ENCODE data around the gene PATZ1. TPM values are rescaled to one million over a fixed set of nuclear protein-coding genes. Genes with fewer than 3 reads are reported as not detected.

PATZ1 gene
- total RNA-seq, 1 donor from 2014 or later = 11.5 TPM

DNA sequence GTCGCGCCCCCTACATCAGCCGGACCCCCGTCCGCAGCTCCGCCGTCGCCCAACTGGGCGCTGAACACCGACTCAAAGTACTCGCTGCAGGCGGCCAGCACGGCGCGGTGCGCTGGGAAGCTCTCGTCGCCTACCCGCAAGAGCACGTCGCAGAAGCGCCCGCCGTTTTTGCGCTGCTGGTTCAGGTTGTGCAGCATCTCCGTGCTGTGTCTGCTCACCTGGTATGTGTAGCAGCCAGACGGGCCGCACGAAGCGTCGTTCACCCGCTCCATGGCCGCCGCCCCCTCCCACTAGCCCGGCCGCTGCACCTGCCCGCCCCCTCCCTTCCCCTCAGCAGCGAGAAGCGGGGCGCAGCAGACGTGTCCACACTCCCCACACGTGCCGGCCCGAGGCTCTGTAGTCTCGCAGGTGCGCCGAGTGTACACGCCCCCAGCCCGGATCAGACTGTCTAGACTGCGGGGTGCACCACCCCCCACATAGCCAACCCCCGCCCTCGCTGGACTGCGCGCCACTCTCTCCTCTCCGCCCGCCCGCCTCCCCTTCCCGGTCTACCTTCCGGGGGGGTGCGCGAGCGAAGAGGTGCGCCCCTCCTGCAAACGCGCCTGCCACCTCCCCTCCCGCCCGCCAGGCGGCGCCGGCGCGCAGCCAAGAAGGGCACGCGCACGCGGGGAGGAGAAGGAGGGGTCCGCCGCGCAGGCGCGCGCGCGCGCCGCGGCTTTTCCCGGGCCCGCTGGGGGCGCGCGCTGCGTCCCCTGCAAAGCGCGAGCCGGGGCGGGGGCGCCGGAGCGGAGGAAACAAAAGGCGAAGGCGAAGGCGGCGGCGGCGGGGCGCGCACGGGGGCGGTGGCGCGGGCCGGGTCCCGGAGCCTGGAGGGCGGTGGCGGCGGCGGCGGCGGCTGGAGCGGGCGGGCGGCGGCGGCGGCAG, 553 bp downstream of the PATZ1 start:
- peak; percentile 74 for ATAC-seq
- intact Hi-C loops (cut with micrococcal nuclease) = loop anchor here (10.0 kb wide), 1 partner anchor 49 kb away; the partner anchor contains the start of gene DRG1

DNA sequence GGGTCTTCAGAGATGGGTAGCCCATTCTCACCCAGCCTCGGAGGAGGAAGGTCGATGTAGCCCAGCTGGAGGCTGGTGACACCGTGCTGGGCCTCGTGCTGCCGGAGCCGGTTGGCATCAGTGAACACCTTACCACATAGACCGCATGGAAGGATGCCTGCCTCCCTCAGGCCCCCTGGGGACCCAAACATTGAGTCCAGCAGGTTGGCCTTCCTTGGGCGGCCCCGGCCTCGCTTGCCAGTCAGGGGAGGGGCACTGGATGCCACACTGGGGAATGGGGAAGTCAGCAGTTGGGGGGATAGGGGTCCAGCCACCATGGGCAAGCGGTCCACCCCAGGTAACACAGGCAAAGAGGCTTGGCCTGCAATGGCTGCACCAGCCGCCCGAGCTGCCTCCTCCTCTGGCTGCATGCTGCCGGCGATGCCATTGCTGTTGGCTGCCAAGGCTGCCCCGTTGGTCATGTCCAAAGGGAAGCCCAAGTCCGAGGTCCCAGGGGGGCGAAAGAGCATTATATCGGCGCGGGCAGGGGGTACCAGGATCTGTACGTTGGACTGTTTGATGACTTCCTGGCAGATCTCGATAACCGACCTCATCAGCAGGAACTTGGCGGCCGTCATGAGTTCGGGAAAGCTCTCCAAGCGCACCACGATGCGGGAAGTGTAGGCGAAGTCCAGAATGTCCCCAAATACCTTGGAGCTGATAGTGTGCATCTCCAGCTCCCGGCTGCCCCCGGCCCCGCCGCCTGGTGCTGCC, 1.4 kb downstream of the PATZ1 start:
- intact Hi-C loops (cut with micrococcal nuclease) = loop anchor here (10.0 kb wide), 1 partner anchor 50 kb away; the partner anchor contains the start of gene DRG1
- peak; percentile 2 for ATAC-seq
- peak; percentile 40 for DNase-seq

More for the DNA sequence above, 553 bp downstream of the PATZ1 start:
- peak; percentile 94 for DNase-seq

- DNase-seq = no peak
- no peak for ATAC-seq
- intact Hi-C loops (cut with micrococcal nuclease) = loop anchor here (10.0 kb wide), 1 partner anchor 51 kb away; the partner anchor contains the start of gene DRG1
Measured at GRCh38 chr22:31344256-31344577, 1.9 kb downstream of the PATZ1 start.

DNA sequence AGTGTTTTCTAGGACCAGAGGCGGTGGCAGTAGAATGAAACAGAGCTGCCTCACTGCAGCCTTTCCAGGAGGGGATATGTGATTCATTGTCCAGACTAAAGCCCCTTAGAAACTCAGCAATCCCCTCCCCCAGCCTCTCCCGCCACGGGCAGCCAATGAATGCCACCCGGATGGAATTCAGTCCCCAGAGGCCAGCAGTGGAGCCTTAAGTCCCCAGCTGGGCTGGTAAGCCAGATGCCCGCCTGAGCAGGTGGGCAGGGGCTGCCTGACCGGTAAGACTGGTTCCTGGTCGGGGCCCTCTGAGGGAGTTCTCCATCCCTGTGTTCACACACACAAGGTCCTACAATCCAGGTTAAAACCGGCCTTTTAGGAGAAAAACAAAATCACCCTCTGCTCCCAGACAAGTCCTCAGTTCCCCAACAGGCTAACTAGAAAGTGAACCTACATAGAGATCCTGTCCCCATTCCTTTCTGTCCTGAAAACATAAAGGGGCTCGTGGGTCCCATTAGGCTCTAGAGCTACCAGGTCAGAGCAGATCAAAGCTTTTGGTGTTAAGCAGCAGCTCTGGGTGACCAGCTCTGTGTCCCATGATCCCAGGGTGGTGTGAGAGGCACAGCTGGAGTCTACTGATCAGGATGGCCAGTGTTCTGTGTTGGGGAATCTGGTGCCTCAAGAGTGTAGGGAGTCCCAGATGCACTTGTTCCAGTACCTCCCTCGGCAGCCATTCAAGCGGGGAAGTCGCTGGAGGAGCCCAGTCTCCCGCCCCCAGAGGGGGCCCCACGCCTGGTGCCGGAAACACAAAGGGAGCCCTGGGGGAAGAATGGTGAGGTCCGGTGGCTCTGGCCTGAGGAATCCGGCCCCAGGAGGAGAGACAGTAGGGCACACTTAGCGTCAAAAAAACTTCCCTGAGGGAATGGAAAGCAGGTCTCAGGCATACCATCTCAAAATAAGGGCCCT, 2.6 kb downstream of the PATZ1 start:
- ATAC-seq = no peak
- intact Hi-C loops (cut with micrococcal nuclease) = loop anchor here (10.0 kb wide), 1 partner anchor 51 kb away; the partner anchor contains the start of gene DRG1
- peak; percentile 53 for DNase-seq

DNA sequence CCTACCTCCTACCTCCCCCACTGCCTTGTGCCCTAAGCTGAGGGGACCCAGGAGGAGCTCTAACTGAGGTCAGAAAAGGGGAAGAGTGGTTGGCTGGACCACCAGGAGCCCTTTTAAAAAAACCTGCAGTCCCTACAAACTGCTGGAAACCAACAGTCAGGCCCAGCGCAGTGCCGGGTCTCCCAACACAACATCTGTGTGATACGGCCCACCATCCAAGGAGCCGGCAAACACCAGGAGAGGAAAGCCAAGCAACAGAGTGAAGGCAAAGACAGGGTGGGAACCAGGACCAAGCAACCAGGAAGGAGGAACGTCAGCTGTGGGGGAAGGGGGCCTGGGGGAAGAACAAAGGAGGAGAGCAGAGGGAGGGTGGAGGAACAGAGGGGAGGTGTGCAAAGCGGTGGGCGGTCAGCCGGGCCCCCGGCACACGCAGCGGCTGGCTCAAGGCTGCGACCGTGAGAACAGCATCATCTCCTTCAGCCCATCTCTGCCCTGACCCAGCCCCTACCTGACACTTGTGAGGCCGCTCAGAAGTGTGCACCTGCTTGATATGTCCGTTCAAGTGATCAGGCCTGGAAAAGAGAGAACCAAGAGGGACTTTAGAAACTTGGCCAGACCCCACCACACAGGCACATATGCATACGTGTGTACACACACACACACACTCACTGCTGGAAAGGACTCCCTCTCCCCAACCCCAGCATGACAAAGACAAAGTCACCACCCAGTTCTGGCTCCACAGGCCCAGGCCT, 3.6 kb downstream of the PATZ1 start:
- intact Hi-C loops (cut with micrococcal nuclease) = loop anchor here (10.0 kb wide), 1 partner anchor 52 kb away; the partner anchor contains the start of gene DRG1
- DNase-seq = no peak
- no peak for ATAC-seq

DNA sequence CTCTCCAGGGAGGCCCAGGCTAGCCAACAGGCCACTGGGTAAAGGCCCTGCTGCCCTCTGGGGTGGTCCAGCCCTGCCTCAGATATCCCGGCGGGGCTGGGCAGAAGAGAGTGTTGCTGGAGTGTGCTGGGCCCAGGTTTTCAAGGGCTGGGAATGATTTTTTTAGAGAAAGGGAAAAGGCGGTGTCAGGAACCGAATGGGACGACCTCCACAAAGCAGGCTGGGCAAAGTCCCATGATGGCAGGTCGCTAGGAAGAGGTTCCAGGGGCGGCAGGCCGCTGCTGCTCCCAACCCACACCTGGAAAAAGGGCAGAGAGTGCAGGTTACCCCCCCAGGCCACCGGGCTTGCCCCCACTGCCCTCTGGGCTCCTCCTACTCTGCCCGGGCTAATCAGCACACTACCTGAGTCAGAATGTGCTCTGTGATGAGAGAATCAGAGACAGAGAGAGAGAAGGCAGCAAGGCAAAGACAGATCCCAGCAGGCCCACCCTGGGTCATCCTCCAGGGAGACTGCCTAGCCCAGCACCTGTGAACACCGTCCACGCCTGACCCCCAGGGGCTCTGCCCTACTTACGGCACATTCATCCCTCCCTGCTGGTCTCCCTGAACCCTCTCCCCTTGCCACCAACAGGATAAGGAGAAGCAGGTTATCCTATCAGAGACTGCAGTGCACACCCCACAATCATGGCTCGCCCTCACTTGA, 4.6 kb downstream of the PATZ1 start:
- no peak for ATAC-seq
- intact Hi-C loops (cut with micrococcal nuclease) = loop anchor here (10.0 kb wide), 1 partner anchor 53 kb away; the partner anchor contains the start of gene DRG1
- DNase-seq = no peak

GRCh38 chr22:31340765-31341247, 5.3 kb downstream of the PATZ1 start:
- intact Hi-C loops (cut with micrococcal nuclease) = loop anchor here (10.0 kb wide), 1 partner anchor 54 kb away; the partner anchor contains the start of gene DRG1
- no peak for DNase-seq
- no peak for ATAC-seq

- DNase-seq = no peak
- ATAC-seq = no peak
- intact Hi-C loops (cut with micrococcal nuclease) = loop anchor here (10.0 kb wide), 1 partner anchor 54 kb away; the partner anchor contains the start of gene DRG1
Measured at GRCh38 chr22:31340360-31340759, 5.8 kb downstream of the PATZ1 start.

DNA sequence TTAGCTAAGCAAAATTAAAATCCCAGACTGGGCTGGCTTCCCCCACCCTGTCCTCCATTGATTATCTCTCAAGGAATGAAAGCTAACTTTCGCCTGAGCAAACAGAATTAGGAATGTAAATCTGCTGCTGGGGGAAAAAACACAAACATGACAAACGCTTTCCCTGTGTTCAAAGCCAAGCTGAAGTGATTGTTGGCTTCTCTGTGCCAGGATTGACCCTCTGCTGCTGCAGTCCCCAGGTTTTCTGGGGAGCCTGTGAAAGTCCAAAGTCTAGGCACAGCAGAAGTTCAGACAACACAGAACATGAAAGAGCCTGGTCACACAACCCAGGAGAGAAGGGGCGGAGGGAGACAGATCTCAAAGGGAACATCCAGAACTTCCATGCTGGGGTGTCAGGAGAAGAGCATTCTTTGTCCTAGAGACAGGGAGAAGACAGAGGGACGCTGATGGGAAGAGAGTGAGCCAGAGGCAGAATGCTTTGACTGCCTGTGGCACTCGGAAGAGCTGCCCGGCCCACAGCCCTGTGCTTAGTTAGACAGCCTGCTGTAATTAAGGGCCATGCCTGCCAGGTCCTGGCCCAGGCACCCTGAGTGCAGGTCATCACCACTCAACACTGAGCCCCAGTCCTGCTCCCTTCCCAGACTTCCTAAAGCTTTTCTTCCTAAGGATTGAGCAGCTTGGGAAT, 6.9 kb downstream of the PATZ1 start:
- DNase-seq = no peak
- intact Hi-C loops (cut with micrococcal nuclease) = no loop called here
- no peak for ATAC-seq

DNA sequence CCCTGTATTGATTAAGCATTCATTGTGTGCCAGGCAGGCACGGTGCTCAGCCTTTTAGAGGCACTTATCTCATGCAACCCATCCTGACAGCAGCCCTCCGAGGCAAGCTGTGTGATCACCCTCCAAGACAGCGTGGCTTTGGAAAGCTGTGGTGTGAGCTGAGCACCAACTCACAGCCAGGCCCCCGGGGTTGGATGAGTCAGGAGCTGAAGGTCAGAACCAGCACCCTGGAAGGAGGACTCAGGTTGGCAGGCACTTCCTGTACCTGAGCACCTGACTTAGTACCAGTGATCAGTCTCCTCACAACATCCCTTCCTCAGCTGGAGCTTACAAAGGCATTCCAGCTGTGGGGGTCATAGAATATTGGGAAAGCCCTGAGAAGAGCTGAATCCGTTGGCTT, 9.0 kb downstream of the PATZ1 start:
- ATAC-seq = no peak
- DNase-seq = no peak
- intact Hi-C loops (cut with micrococcal nuclease) = no loop called here

GRCh38 chr22:31334329-31334728, 11.8 kb downstream of the PATZ1 start:
- ATAC-seq (no peak), DNase-seq (no peak)
- intact Hi-C loops (cut with micrococcal nuclease) = no loop called here

- intact Hi-C loops (cut with micrococcal nuclease) = no loop called here
- DNase-seq = no peak
- ATAC-seq = no peak
Measured at GRCh38 chr22:31333641-31334040, 12.5 kb downstream of the PATZ1 start.

GRCh38 chr22:31332886-31333285, 13.3 kb downstream of the PATZ1 start:
- intact Hi-C loops (cut with micrococcal nuclease) = no loop called here
- no peak for ATAC-seq

DNA sequence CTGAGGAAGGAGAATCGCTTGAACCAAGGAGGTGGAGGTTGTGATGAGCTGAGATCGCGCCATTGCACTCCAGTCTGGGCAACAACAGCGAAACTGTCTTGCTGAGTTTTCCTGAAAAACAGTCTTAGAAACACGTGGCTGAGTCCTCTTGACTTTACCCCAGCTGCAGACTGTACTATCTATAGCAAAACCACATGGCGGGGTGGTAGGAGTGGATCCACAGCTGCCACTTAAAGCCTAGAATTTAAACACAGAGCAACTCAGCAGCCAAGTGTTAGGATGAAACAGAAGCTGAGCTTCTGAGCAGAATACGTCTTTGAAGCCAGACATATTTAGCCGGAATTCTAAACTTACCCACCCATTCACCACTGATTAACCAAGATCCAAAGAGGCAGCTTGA, 14.1 kb downstream of the PATZ1 start:
- ATAC-seq (no peak), DNase-seq (no peak)
- intact Hi-C loops (cut with micrococcal nuclease) = no loop called here

More at GRCh38 chr22:31332886-31333285, 13.3 kb downstream of the PATZ1 start:
- no peak for DNase-seq

DNA sequence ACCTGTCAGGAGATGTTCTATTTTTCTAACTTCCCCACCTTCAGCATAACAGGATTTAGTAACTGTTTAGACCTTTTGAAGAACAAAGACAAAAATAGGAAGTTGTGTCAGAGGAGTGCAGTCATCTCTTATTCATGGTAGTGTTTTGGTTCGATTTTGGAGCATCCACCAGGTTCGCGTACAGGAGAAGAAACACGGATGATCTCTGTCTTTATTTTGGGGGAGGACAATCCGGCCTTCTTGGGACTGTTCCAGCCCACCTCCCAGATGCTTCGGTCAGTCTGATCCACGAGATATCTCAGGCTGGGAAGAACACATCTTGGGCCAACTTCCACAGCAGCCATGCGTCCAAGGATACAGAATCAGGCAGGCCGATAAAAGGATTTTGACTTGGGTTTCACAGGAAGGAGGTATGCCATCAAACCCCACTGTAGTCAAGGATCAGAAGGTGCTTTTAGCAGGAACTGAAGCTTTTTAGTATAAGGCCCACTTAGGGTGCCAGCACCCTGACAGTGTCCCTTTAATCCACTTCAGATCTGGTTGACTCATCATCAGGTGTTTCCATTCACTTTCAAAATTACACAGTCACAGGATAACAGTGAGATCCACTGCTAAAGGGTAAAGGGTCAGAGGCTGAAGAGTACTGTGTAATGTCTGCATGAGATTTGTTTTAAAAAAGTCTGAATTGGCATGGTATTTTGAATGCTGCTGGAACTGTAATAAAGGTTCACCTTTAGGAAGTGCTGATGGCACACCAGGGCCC, 16.5 kb downstream of the PATZ1 start:
- intact Hi-C loops (cut with micrococcal nuclease) = no loop called here
- no peak for ATAC-seq

GRCh38 chr22:31329029-31329428, 17.1 kb downstream of the PATZ1 start:
- no peak for DNase-seq
- intact Hi-C loops (cut with micrococcal nuclease) = no loop called here
- no peak for ATAC-seq

More for the DNA sequence above, 16.5 kb downstream of the PATZ1 start:
- DNase-seq = no peak
